ENCODE results near the gene ITPA.

The ITPA gene

DNA sequence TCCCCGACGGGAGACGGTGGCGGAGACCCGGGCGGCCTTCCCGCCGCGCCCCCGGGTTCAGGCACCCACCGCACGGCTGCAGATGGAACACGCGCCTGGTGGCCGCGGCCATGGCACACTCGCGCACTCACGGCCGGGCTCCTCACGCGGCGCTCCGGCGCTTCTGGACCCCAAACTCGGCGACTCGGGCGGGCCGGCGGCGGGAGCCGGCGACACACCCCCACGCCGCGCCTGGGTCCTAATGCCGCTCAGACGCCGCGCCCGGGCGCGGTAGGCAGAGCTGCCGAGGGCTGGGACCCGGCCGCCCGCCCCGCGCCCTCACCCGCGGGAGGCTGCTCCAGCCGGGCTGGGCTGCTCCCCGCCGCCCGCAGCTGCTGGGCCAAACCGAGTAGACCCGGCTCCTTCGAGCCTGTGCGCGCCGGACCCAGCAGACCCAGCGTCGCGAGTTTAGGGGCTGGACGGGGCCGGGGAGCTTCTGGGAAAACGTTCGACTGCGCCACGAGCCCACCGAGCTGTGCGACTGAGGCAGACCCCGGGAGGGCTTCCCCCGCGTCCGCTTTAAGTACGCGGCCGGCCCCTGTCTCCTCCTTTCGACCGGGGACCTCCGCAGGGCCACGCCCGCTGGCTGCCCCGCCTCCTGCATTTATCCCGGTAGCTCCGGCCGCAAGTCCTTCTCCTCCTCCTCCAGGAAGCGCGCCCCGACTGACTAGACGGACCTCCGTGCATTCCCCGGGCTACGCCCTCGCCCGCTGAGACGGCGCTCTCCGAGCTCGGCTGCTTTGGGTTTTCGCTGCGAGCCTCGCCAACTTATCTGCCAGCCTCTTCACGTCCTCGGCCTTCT is 29.9 kb downstream of the ITPA start, which contains the start of gene SLC4A11:
Gene SLC4A11, minus strand, starts transcription at position 165 of the 841 bp plus-strand sequence. Its CDS starts 53 bp downstream, at position 112.
- H3K27me3 ChIP-seq (ENCODE audit: control insufficient read depth, insufficient read depth, low read length), result peaks cover 42% of the 10 kb centered on the region
- H3K9ac ChIP-seq (ENCODE audit: low read length), result no peak within 1 kb of the TSS
- no peaks in the 10 kb centered on the region for H3K4me1 ChIP-seq (ENCODE audit: control insufficient read depth, insufficient read depth, low read length)
- peak within 1 kb of the TSS; percentile 59 for H3K4me3 ChIP-seq (ENCODE audit: low read length)
- H3K36me3 ChIP-seq (ENCODE audit: control insufficient read depth, insufficient read depth, low read length), result no peaks in the 10 kb centered on the region
- H3K27ac ChIP-seq (ENCODE audit: low read depth, low read length), result no peak within 1 kb of the TSS

GRCh38 chr20:3239867-3240775 is 30.8 kb downstream of the ITPA start:
- Histone ChIP-seq H3K4me3 (ENCODE audit: low read length) (peak overlapping the region; percentile 59), H3K4me1 (ENCODE audit: control insufficient read depth, insufficient read depth, low read length) (no peaks in the 10 kb centered on the region), H3K27ac (ENCODE audit: low read depth, low read length) (no peak overlapping the region), H3K36me3 (ENCODE audit: control insufficient read depth, insufficient read depth, low read length) (no peaks in the 10 kb centered on the region), H3K9ac (ENCODE audit: low read length) (no peak overlapping the region), H3K27me3 (ENCODE audit: control insufficient read depth, insufficient read depth, low read length) (peaks cover 36% of the 10 kb centered on the region)

DNA sequence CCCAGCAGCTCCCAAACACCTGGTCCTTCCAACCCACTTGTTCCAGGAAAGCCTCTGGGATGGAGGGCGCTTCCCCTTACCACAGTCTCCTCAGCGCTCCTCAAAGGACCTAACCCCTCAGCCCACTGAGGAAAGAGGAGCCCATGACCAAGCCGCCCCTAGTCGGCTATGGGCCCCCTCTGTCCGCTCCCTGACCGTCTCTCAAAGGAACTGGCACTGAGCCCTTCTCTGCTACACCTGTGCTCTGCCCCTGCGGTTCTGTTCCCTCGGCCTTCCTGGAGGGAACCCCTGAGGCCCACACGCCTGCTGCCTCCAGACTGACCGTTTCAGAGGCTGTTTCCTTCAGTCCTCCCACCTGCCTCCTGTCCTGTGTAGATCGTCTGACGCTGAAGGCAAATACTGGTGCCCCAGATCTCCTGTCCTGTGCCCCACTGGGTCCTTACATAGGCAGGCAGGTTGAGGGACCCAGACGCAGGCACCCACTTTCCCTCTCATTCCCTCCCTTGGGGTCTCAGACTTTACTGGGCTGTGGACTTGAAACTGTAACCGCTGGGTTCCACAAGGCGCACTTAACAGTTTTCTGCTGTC is 31.6 kb downstream of the ITPA start:
- Histone ChIP-seq H3K4me1 (ENCODE audit: control insufficient read depth, insufficient read depth, low read length) (no peaks in the 10 kb centered on the region), H3K4me3 (ENCODE audit: low read length) (no peak overlapping the region), H3K9ac (ENCODE audit: low read length) (no peak overlapping the region), H3K36me3 (ENCODE audit: control insufficient read depth, insufficient read depth, low read length) (no peaks in the 10 kb centered on the region), H3K27me3 (ENCODE audit: control insufficient read depth, insufficient read depth, low read length) (peaks cover 30% of the 10 kb centered on the region), H3K27ac (ENCODE audit: low read depth, low read length) (no peak overlapping the region)

GRCh38 chr20:3242172-3242692 is 32.9 kb downstream of the ITPA start:
- H3K27ac ChIP-seq (ENCODE audit: low read depth, low read length), result no peak overlapping the region
- H3K9ac ChIP-seq (ENCODE audit: low read length), result no peak overlapping the region
- no peaks in the 10 kb centered on the region for H3K36me3 ChIP-seq (ENCODE audit: control insufficient read depth, insufficient read depth, low read length)
- no peak overlapping the region for H3K4me3 ChIP-seq (ENCODE audit: low read length)
- peaks cover 23% of the 10 kb centered on the region for H3K27me3 ChIP-seq (ENCODE audit: control insufficient read depth, insufficient read depth, low read length)
- no peaks in the 10 kb centered on the region for H3K4me1 ChIP-seq (ENCODE audit: control insufficient read depth, insufficient read depth, low read length)

DNA sequence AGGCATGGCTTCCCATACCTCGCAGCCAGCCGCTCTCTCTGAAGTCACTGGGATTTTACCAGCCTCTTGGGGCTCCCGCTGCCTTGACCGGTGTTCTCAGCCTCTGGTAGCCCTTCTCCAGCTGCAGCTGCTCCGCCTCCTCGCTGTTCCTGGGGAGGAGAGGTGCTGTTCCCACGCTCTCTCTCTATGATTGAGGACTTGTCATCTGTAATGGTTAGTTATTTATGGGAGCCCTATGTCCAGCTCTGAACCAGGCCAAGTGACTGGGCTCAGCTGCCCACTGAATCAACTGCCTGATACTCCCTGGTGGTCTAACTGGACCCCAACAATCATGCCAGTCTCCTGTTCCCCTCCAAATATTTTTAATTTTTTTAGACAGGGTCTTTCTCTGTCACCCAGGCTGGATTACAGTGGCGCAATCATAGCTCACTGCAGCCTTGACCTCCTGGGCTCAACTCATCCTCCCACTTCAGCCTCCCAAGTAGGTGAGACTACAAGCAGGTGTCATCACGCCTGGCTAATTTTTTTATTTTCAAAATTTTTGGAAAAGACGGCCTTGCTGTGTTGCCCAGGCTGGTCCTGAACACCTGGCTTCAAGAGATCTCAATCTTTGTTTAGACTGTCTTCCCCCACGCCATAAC is 34.5 kb downstream of the ITPA start:
- H3K36me3 ChIP-seq (ENCODE audit: control insufficient read depth, insufficient read depth, low read length), result no peaks in the 10 kb centered on the region
- no peak overlapping the region for H3K9ac ChIP-seq (ENCODE audit: low read length)
- H3K4me1 ChIP-seq (ENCODE audit: control insufficient read depth, insufficient read depth, low read length), result no peaks in the 10 kb centered on the region
- H3K4me3 ChIP-seq (ENCODE audit: low read length), result no peak overlapping the region
- H3K27ac ChIP-seq (ENCODE audit: low read depth, low read length), result no peak overlapping the region
- peaks cover 14% of the 10 kb centered on the region for H3K27me3 ChIP-seq (ENCODE audit: control insufficient read depth, insufficient read depth, low read length)

DNA sequence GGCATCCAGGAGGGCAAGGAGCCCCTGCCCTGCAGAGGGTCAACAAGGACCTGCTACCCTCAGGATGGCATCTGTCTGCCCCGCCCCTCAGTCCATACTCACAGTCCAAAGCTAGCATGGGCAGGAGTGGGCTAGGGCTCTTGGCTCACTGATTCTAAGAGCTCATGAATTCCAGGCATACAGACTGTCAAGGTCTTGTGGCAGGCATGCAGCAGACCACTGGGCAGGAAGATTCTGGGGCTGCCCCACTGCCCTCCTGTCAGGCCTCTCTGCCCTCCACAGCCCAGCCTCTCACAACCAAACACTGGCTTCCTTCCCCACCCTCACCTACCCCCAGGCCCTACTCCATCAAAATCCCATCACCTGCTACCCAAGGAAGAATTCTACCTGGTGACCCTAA is 35.3 kb downstream of the ITPA start:
- Histone ChIP-seq H3K4me3 (ENCODE audit: low read length) (no peak overlapping the region), H3K27ac (ENCODE audit: low read depth, low read length) (no peak overlapping the region), H3K27me3 (ENCODE audit: control insufficient read depth, insufficient read depth, low read length) (peaks cover 11% of the 10 kb centered on the region), H3K4me1 (ENCODE audit: control insufficient read depth, insufficient read depth, low read length) (no peaks in the 10 kb centered on the region), H3K36me3 (ENCODE audit: control insufficient read depth, insufficient read depth, low read length) (no peaks in the 10 kb centered on the region), H3K9ac (ENCODE audit: low read length) (no peak overlapping the region)

DNA sequence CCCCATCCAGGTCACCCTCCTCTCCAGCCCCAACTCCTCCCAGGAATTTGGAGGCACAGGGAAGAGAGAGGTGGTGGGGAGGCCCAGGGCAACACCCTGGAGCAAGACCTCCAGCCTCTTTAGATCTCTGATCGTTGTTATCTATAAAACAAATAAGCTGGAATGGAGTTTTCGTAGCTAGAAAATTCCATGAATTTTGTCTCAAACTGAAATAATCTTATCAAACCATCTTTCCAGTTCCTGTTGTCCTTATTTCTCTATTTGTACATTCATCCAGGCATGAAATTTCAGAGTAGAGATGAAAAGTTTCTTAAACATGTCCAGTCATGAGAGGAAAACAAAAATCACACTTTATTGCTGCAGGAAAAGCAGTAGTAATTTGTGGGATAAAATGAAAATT is 35.9 kb downstream of the ITPA start:
- no peaks in the 10 kb centered on the region for H3K36me3 ChIP-seq (ENCODE audit: control insufficient read depth, insufficient read depth, low read length)
- no peaks in the 10 kb centered on the region for H3K4me1 ChIP-seq (ENCODE audit: control insufficient read depth, insufficient read depth, low read length)
- no peak overlapping the region for H3K27ac ChIP-seq (ENCODE audit: low read depth, low read length)
- no peak overlapping the region for H3K4me3 ChIP-seq (ENCODE audit: low read length)
- no peak overlapping the region for H3K9ac ChIP-seq (ENCODE audit: low read length)
- H3K27me3 ChIP-seq (ENCODE audit: control insufficient read depth, insufficient read depth, low read length), result peaks cover 5% of the 10 kb centered on the region

GRCh38 chr20:3245711-3246110 is 36.4 kb downstream of the ITPA start:
- H3K27ac ChIP-seq (ENCODE audit: low read depth, low read length), result no peak overlapping the region
- H3K36me3 ChIP-seq (ENCODE audit: control insufficient read depth, insufficient read depth, low read length), result no peaks in the 10 kb centered on the region
- H3K4me1 ChIP-seq (ENCODE audit: control insufficient read depth, insufficient read depth, low read length), result no peaks in the 10 kb centered on the region
- H3K27me3 ChIP-seq (ENCODE audit: control insufficient read depth, insufficient read depth, low read length), result peaks cover 2% of the 10 kb centered on the region
- no peak overlapping the region for H3K4me3 ChIP-seq (ENCODE audit: low read length)
- H3K9ac ChIP-seq (ENCODE audit: low read length), result no peak overlapping the region

DNA sequence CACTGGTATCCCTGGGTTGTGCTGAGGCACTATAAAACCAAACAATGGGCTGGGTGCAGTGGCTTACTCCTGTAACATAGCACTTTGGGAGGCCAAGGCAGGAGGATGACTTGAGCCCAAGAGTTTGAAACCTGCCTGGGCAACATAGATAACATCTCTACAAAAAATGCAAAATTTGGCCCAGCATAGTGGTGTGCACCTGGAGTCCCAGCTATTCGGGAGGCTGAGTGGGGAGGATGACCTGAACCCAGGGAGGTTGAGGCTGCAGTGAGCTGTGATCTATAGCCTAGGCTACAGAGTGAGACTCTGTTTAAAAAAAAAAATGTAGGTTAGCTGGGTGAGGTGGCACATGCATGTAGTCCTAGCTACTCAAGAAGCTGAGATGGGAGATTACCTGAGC is 37.4 kb downstream of the ITPA start:
- Histone ChIP-seq H3K27ac (ENCODE audit: low read depth, low read length) (no peak overlapping the region), H3K36me3 (ENCODE audit: control insufficient read depth, insufficient read depth, low read length) (no peaks in the 10 kb centered on the region), H3K4me1 (ENCODE audit: control insufficient read depth, insufficient read depth, low read length) (no peaks in the 10 kb centered on the region), H3K4me3 (ENCODE audit: low read length) (no peak overlapping the region), H3K9ac (ENCODE audit: low read length) (no peak overlapping the region), H3K27me3 (ENCODE audit: control insufficient read depth, insufficient read depth, low read length) (no peaks in the 10 kb centered on the region)

GRCh38 chr20:3247638-3248037 is 38.3 kb downstream of the ITPA start:
- no peaks in the 10 kb centered on the region for H3K27me3 ChIP-seq (ENCODE audit: control insufficient read depth, insufficient read depth, low read length)

GRCh38 chr20:3248167-3248992 is 39.1 kb downstream of the ITPA start:
- Histone ChIP-seq H3K4me3 (ENCODE audit: low read length) (peak overlapping the region; percentile 32), H3K4me1 (ENCODE audit: control insufficient read depth, insufficient read depth, low read length) (no peaks in the 10 kb centered on the region), H3K27ac (ENCODE audit: low read depth, low read length) (no peak overlapping the region), H3K9ac (ENCODE audit: low read length) (no peak overlapping the region), H3K36me3 (ENCODE audit: control insufficient read depth, insufficient read depth, low read length) (no peaks in the 10 kb centered on the region), H3K27me3 (ENCODE audit: control insufficient read depth, insufficient read depth, low read length) (no peaks in the 10 kb centered on the region)

More at GRCh38 chr20:3247638-3248037, 38.3 kb downstream of the ITPA start:
- H3K27ac ChIP-seq (ENCODE audit: low read depth, low read length), result no peak overlapping the region
- no peaks in the 10 kb centered on the region for H3K4me1 ChIP-seq (ENCODE audit: control insufficient read depth, insufficient read depth, low read length)
- H3K4me3 ChIP-seq (ENCODE audit: low read length), result no peak overlapping the region
- no peaks in the 10 kb centered on the region for H3K36me3 ChIP-seq (ENCODE audit: control insufficient read depth, insufficient read depth, low read length)
- H3K9ac ChIP-seq (ENCODE audit: low read length), result no peak overlapping the region

Data from rectal smooth muscle tissue (tissue), 1 donor.